GM12872 (cell line): ENCODE measurements around the gene POTEB2.
"Not testable (repeated sequence)": the region's sequence is repeated elsewhere in the genome, so short reads cannot be mapped to it uniquely, and the experiment has no call there.

Experiments used
- CTCF ChIP-seq: IDR thresholded peaks from 3 replicates; pipeline ENCODE4 v1.5.1; 2011; ENCODE audit warnings: low read depth, mild to moderate bottlenecking, low read length, moderate library complexity; ENCODE audit not compliant: insufficient read depth

POTEB2 gene

GRCh38 chr15:20866214-20866613, at the start of gene POTEB2:
TSS of gene POTEB2 (minus strand) at chr15:20866314. CDS start at chr15:20866281, 33 bp downstream.
- not testable (repeated sequence) for TF ChIP-seq CTCF
